Pancreas (tissue), 10 donors: Measurements from ENCODE around the gene SULT1B1. TPM values are rescaled to one million over a fixed set of nuclear protein-coding genes. Genes with fewer than 3 reads are reported as not detected.
A peak's percentile ranks its signal among the peaks of the same experiment; 100 is the strongest.

Experiments used
- ATAC-seq, 4 donors: fragments of 200-7000 bp; cut with Tn5 transposase; one replicate each; pipeline versions ENCODE4 v1.8.0 to v1.9.1; 2020; ENCODE audit warnings: mild to moderate bottlenecking in 4 of 4, moderate library complexity in 4 of 4
- DNase-seq, 6 donors: peaks; one replicate each; pipeline ENCODE4 v3.0.0-alpha.2; 2020
- FAIRE-seq: peaks from 2 replicates; lab custom pipeline; 2012; peaks lifted over from hg19 to GRCh38; lab: Jason Lieb, UNC
- H3K27ac ChIP-seq, 4 donors: fragments of 200-600 bp; sonication (generic); 1 replicate in 3 of 4; 2 replicates in 1 of 4; pipeline versions ENCODE4 v1.5.0 to v1.8.0; 2020
- H3K27me3 ChIP-seq, 4 donors: fragments of 200-600 bp; one replicate each; pipeline ENCODE4 v1.8.0; 2021
- H3K36me3 ChIP-seq, 3 donors: fragments of 200-600 bp; sonication (generic) in 1 of 3; one replicate each; pipeline versions ENCODE4 v1.5.0 to v1.8.0; 2020 to 2021
- H3K4me1 ChIP-seq, 3 donors: fragments of 200-600 bp; one replicate each; pipeline ENCODE4 v1.8.0; 2021
- H3K4me3 ChIP-seq, 4 donors: fragments of 200-600 bp; sonication (generic) in 2 of 4; one replicate each; pipeline versions ENCODE4 v1.5.0 to v1.8.0; 2020 to 2021
- H3K9me3 ChIP-seq, 4 donors: fragments of 200-600 bp; one replicate each; pipeline ENCODE4 v1.8.0; 2021
- CTCF ChIP-seq, 4 donors: fragments of 200-600 bp; sonication (generic) in 3 of 4; IDR thresholded peaks; one replicate each; pipeline versions ENCODE4 v1.5.0 to v1.8.0; 2021; ENCODE audit warnings: antibody characterized with exemption in 4 of 4
- WGBS, 2 donors: extraction: QIAGEN DNeasy Blood & Tissue Kit; methylation state at CpG; one replicate each; pipeline ENCODE4 v1.1.7; 2013; 5-methylcytosine and 5-hydroxymethylcytosine counted together
- intact Hi-C, 3 donors: fragments of 100-400 bp; cut with DNase I; formaldehyde crosslinking; loops; one replicate each; pipeline versions ENCODE4 v1.11.1 to v1.14.2; 2022
- polyA plus RNA-seq, 2 donors: library from polyadenylated mRNA; stranded (reverse); fragments of 200-250 nt; gene quantifications; one replicate each; pipeline ENCODE4 v1.2.3, GENCODE V29; 2013
- total RNA-seq, 6 donors: library from RNA; stranded (reverse); fragmentation: NEBNext Ultra II Directional in 4 of 6; extraction: Animal tissue kit (Norgen Biotek cat#: 25700) in 4 of 6; gene quantifications; one replicate each; pipeline versions ENCODE4 v1.2.1 to v1.2.4, GENCODE V29; 2021 to 2023
- donor health status: healthy with polysubstance abuse.
- donor health status: DM: no; HTN: no; CAD: no; lungs with moderate emphysema.
- donor health status: DM: no; HTN: no; CAD: no.
- donor health status: control.
- donor health status: control.
- donor health status: Bipolar disorder and iron deficiency.
- donor health status: DM: yes; HTN: yes; CAD: no.
- donor health status: DM: no; HTN: no; CAD: no.
- donor health status: DM: no; HTN: no; CAD: no.
- donor health status: DM: yes; HTN: yes; CAD: no.

The SULT1B1 gene
- total and polyA plus RNA-seq, 8 donors, result 0.05 to 2.1 (median 0.23) TPM

- DNase-seq (no peak), FAIRE-seq (peak; percentile 9), ATAC-seq (no peak)
- no peak for TF ChIP-seq CTCF (IDR thresholded peaks at IDR 0.05)
- intact Hi-C loops, result no loop called here
- no peaks in the 10 kb centered on the region for H3K4me1 ChIP-seq
- no peaks in the 10 kb centered on the region for H3K36me3 ChIP-seq
- WGBS, 2 donors, result 88 to 94% methylated on average over 1 of the region's 1 CpG
- H3K27me3 ChIP-seq, result no peaks in the 10 kb centered on the region
- H3K27ac ChIP-seq, result no peak overlapping the region
- H3K4me3 ChIP-seq, result no peak overlapping the region
- H3K9me3 ChIP-seq, result no peaks in the 10 kb centered on the region
Measured at GRCh38 chr4:69765751-69766150, 5.3 kb upstream of the SULT1B1 start.

- 26 to 28% methylated on average over 1 of the region's 1 CpG for WGBS, 2 donors
- DNase-seq (no peak), FAIRE-seq (peak; percentile 37), ATAC-seq (no peak)
- H3K36me3 ChIP-seq, result no peaks in the 10 kb centered on the region
- TF ChIP-seq CTCF (IDR thresholded peaks at IDR 0.05), result no peak
- H3K4me3 ChIP-seq, result no peak overlapping the region
- no peaks in the 10 kb centered on the region for H3K4me1 ChIP-seq
- intact Hi-C loops, result no loop called here
- no peak overlapping the region for H3K27ac ChIP-seq
- no peaks in the 10 kb centered on the region for H3K9me3 ChIP-seq
- no peaks in the 10 kb centered on the region for H3K27me3 ChIP-seq
Measured at GRCh38 chr4:69764311-69764710, 3.9 kb upstream of the SULT1B1 start.

- H3K27me3 ChIP-seq, result no peaks in the 10 kb centered on the region
- DNase-seq, result no peak
- no peak for TF ChIP-seq CTCF (IDR thresholded peaks at IDR 0.05)
- H3K27ac ChIP-seq, result no peak overlapping the region
- no peak for ATAC-seq
- H3K36me3 ChIP-seq, result no peaks in the 10 kb centered on the region
- no peaks in the 10 kb centered on the region for H3K4me1 ChIP-seq
- WGBS, 2 donors, result 87 to 95% methylated on average over 3 of the region's 3 CpGs
- H3K9me3 ChIP-seq, result no peaks in the 10 kb centered on the region
- no peak overlapping the region for H3K4me3 ChIP-seq
- FAIRE-seq, result no peak
- intact Hi-C loops, result no loop called here
Measured at GRCh38 chr4:69763233-69763632, 2.8 kb upstream of the SULT1B1 start.

GRCh38 chr4:69759189-69759604 lies 1.2 kb downstream of the SULT1B1 start:
- Histone ChIP-seq H3K4me3 (no peak overlapping the region), H3K4me1 (peaks cover 6 to 23% (median 7%) of the 10 kb centered on the region in 3 donors), H3K9me3 (no peaks in the 10 kb centered on the region), H3K27me3 (no peaks in the 10 kb centered on the region), H3K36me3 (no peaks in the 10 kb centered on the region), H3K27ac (no peak overlapping the region)
- no peak for TF ChIP-seq CTCF (IDR thresholded peaks at IDR 0.05)
- ATAC-seq, result peak in 2 of 4 donors; percentile 41 to 45
- no peak for FAIRE-seq
- intact Hi-C loops, result no loop called here
- DNase-seq, result no peak
- WGBS, 2 donors, result 52 to 61% methylated on average over 6 of the region's 6 CpGs

GRCh38 chr4:69757464-69757863 lies 3.0 kb downstream of the SULT1B1 start:
- no peak for TF ChIP-seq CTCF (IDR thresholded peaks at IDR 0.05)
- no peak for DNase-seq
- no peak for FAIRE-seq
- WGBS, 2 donors, result 89 to 93% methylated on average over 2 of the region's 2 CpGs
- Histone ChIP-seq H3K27ac (no peak overlapping the region), H3K9me3 (no peaks in the 10 kb centered on the region), H3K4me1 (peaks cover 6 to 27% (median 7%) of the 10 kb centered on the region in 3 donors), H3K36me3 (no peaks in the 10 kb centered on the region), H3K27me3 (no peaks in the 10 kb centered on the region), H3K4me3 (no peak overlapping the region)
- ATAC-seq, result no peak
- intact Hi-C loops, result no loop called here
